ACHN (cell line): Measurements from ENCODE around the gene C11orf71.

ENCODE experiments used
- DNase-seq: peaks from one replicate; pipeline ENCODE4 v3.0.0-alpha.2; 2015
- in situ Hi-C: cut with HindIII; loops from 2 replicates; pipeline ENCODE4 v1.10.0; 2017; ENCODE audit warnings: low sequenced_read_pairs, low pct_ligation_motif_present, low pct_unique_long_range_greater_than_20kb

The C11orf71 gene

DNA sequence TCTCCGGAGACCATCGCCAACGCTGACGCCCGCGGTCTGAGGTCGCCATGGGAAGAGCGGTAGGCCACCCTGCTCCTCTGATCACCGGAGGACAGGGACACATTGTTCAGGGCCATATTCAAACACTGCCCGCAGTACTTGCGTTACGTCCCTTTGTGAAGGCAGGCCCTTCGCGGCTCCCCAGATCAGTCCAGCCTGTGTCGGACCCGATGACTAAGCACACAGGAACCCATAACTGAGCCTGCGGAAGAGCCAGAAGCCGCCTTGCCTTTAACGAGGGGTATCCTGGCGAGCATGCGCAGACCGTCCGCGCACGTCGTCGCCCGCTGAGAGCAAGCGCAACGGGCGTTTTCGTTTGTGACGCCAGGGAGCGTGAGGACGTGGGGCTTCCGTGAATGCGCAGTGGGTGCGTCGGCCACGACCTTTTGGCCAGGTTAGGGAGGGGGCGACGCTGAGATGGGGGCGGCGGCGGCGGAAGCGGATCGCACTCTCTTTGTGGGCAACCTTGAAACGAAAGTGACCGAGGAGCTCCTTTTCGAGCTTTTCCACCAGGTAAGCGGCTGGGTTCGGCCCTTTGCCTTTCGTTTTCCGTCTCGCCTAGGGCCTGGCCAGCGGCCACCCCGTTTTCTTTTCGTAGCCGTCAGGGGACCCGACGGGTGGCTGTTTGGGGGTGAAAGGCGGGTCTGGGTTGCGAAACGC, at the start of gene C11orf71, which contains the start of gene RBM7:
Gene C11orf71 (minus strand): TSS at position 296 of the 699 bp plus-strand sequence. CDS start 180 bp downstream, at position 116.
Gene RBM7 (plus strand): TSS at position 451 of the 699 bp plus-strand sequence. CDS start 6 bp downstream, at position 457.
- in situ Hi-C loops = no loop called here
- peak; percentile 98 for DNase-seq

DNA sequence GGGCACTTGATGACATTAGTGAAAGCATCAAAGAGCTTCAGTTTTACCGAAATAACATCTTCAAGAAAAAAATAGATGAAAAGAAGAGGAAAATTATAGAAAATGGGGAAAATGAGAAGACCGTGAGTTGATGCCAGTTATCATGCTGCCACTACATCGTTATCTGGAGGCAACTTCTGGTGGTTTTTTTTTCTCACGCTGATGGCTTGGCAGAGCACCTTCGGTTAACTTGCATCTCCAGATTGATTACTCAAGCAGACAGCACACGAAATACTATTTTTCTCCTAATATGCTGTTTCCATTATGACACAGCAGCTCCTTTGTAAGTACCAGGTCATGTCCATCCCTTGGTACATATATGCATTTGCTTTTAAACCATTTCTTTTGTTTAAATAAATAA, 49.5 kb upstream of the C11orf71 start:
- in situ Hi-C loops = no loop called here
- no peak for DNase-seq

GRCh38 chr11:114448749-114449482, 48.6 kb upstream of the C11orf71 start:
- DNase-seq = no peak
- in situ Hi-C loops = no loop called here

DNA sequence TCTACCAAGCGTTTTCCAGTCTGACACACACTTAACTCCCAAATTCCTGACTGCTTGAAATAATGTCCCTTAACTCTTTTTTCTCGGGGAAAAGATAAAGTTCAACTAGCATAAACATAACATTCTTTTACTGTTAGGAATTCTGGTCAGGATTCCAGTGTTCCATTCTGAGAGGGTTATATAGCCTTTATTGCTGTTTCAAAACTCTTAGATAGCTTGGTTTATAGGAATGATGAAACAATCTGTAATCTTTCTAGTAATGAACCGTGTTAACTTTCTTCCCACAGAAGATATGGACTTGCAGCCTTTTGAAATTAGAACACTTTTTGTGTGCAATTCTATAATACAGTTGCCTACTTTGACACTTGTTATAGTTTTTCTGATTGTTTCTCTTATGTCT, 47.6 kb upstream of the C11orf71 start:
- in situ Hi-C loops = no loop called here
- no peak for DNase-seq

- in situ Hi-C loops = no loop called here
These were observed 47.1 kb upstream of the C11orf71 start for GRCh38 chr11:114447444-114447843.

DNA sequence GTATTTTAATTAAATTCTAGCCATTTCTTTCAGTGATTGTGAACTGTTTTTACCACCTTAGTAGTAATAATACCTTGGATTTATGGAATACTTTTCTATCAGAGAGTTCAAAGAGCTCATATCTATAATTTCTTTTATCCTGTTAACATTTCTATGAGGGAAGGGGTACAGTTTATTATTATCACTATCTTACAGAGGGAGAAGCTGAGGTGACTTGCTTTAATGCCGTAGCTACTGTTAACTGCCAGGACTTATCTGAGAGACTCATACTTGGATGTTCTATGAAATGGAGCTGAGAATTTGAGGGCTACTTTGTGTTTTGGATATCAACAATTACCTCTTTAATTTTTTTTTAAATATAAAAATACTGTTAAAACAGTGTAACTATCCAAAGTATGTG, 42.2 kb upstream of the C11orf71 start:
- no peak for DNase-seq
- in situ Hi-C loops = no loop called here

More at GRCh38 chr11:114447444-114447843, 47.1 kb upstream of the C11orf71 start:
- no peak for DNase-seq

DNA sequence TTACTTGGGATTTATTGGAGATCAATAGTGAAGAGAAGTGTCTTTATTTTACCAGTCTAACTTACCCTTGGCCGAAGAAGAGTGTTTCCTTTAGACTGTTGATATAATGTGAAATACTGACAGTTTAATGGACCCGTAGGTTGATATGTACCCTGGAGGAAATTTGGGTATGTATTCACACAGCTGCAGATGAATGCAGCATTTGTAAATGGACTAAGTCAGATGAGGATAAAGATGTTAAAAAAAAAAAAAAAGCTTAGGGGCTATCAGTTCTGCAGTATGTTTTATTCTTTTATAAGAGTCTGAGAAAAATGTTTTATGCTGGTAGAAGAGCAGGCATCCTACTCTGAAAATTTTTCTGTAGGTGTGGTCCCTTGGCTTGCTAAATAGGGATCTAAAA, 41.6 kb upstream of the C11orf71 start:
- in situ Hi-C loops = no loop called here

GRCh38 chr11:114440971-114441763, 40.9 kb upstream of the C11orf71 start:
- no peak for DNase-seq

More for the DNA sequence above, 41.6 kb upstream of the C11orf71 start:
- no peak for DNase-seq

DNA sequence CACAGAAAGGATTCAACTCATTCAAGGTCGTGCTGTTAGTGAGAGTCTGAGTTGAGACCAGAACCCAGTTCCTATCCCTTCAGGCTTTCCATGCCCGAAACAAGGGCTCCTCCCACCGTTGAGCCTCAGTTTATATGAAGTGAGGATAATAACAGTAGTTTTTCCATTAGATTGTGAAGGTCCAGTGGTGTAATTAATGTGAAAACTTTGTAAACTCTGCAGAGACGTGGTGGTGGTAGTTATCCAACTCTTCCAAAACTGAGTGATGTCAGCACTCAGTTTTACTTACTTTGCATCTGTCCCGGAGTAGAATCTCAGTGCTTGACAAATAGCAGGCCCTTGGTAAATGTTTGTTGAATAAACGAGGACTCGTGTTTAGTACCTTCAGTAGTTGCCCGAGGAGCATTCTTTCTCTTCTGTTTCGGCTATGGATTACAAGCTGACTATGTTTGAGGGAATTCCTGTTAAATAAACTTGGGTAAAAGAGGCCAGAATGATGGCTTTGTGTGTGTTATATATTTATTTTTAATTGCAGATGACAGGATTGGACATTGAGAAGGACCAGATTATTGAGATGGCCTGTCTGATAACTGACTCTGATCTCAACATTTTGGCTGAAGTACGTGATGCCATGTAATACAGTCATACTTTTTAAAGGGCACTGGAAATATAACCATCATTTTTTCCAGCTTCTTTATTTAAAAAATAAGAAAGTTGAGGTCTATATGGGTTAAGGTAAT, 40.0 kb upstream of the C11orf71 start:
- in situ Hi-C loops = no loop called here
- no peak for DNase-seq

More at GRCh38 chr11:114440971-114441763, 40.9 kb upstream of the C11orf71 start:
- in situ Hi-C loops = no loop called here

- in situ Hi-C loops = no loop called here
These were observed 39.2 kb upstream of the C11orf71 start, which contains the start of gene REXO2 for GRCh38 chr11:114439229-114440120. REXO2 (plus strand) TSS chr11:114439467; CDS start chr11:114439529, 62 bp downstream.

DNA sequence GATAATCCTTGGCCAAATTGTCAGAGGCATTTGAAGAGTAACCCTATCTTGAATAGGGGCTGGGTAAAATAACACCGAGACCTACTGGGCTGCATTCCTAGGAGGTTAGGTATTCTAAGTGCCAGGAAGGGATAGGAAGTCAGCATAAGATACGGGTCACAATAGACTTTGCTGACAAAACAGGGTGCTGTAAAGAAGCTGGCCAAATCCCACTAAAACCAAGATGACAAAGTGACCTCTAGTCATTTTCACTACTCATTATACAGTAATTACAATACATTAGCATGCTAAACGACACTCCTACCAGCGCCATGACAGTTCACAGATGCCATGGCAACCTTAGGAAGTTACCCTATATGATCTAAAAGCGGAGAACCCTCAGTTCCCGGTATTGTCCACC, 38.0 kb upstream of the C11orf71 start:
- no peak for DNase-seq
- in situ Hi-C loops = no loop called here

More at GRCh38 chr11:114439229-114440120, 39.2 kb upstream of the C11orf71 start, which contains the start of gene REXO2:
- DNase-seq = peak; percentile 92

DNA sequence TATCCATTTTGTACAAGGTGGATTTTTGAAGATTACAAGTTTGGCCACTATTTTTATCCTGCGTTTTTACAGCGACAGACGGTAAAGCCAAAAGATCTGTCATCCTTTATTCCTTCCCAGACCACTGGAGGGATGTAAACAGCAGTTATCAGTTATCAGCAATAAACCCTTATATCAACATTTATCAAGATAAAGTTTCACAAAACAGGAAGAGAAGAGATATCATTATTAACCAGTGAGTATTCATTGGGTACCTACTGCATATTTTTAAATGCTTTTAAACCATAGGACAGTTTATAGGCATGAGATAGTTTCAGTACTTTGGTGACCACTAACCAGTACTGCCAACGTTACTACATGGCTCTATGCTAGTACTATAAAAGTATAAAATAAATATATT, 33.1 kb upstream of the C11orf71 start:
- no peak for DNase-seq
- in situ Hi-C loops = no loop called here

GRCh38 chr11:114432893-114433292, 32.6 kb upstream of the C11orf71 start:
- in situ Hi-C loops = no loop called here
- DNase-seq = no peak

DNA sequence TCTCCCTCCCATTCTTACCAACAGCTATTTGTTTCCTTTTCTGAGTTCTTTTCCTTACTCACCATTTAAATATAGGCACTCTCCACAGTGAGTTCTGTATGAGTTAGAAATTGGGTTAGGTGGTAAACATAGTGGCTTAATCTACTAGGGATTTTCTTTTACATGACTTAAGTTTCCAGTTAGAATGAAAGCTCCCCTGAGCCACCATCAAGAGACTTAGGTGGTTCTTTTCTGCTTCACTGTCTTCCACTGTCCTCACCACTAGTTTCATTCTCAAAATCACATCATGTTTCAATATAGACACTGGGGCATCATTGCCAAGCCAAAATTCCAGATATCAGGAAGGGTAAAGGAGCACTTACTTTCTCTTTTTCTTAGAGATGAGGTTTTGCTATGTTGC, 30.0 kb upstream of the C11orf71 start:
- in situ Hi-C loops = no loop called here
- DNase-seq = no peak

DNA sequence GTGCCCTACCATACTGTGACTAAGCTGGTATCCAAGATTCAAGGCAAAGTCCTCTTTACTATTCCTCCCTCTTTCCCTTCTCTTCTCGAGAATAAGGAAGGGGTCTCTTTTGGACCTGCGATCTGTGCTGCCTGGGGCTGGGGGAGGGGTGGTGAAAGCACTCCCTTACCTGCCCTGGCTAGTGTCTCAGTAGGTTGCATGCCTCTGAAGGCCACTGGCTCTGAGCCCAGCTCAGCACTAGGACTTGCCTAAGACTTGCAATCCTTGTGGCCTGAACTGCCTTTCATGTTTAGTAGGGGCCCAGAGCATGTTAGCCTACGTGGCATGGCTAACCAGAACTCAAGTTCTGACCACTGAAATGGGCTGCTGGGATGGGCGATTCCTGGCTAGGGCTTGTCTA, 26.0 kb upstream of the C11orf71 start:
- DNase-seq = no peak
- in situ Hi-C loops = no loop called here

DNA sequence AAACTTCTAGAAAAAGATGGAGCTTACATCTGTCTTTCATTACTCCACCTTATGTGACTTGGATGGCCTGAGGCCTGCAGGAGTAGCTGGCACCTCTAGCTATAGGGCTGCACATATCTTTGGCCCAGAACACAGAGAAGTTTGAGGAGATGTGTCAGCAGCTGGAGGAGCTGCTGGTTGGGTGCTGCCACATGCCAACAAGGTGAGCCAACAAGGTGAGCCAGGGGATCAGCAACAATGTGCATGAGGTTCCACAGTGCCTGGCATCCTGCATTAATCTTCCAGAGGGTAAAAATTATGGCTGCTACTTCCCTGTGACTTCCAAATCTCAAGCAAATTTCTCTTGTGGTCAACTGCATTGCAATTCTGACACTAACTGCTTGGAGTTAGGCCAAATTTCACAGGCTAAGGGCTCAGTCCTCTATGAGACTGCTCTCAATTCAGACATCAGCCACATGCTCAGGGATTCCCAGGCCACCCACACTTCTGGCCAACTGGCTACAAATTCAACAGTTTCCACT, 16.2 kb upstream of the C11orf71 start:
- in situ Hi-C loops = no loop called here
- no peak for DNase-seq

- in situ Hi-C loops = no loop called here
- DNase-seq = no peak
These were observed 13.6 kb upstream of the C11orf71 start for GRCh38 chr11:114413958-114414357.
